SK-MEL-5 (cell line): ENCODE data around the gene PATJ. TPM values are rescaled to one million over a fixed set of nuclear protein-coding genes. Genes with fewer than 3 reads are reported as not detected.
"Not testable (repeated sequence)": the region's sequence is repeated elsewhere in the genome, so short reads cannot be mapped to it uniquely, and the experiment has no call there.

Experiments used
- DNase-seq: peaks from one replicate; pipeline ENCODE4 v3.0.0-alpha.2; 2016; ENCODE audit warnings: low read depth, low spot score
- in situ Hi-C: cut with HindIII; loops from 2 replicates; pipeline ENCODE4 v1.10.0; 2016; ENCODE audit warnings: low sequenced_read_pairs, high pct_unique_total_duplicates, low pct_unique_long_range_greater_than_20kb
- small RNA-seq, 2 experiments: library from RNA; depleted of rRNA; stranded (forward); fragments of <200 nt; gene quantifications; one replicate each; pipeline ENCODE3, GENCODE V24; 2014
- total RNA-seq: library from RNA; depleted of rRNA; stranded (reverse); fragments of >200 nt; shearing (Covaris generic); gene quantifications from 2 replicates; pipeline ENCODE4 v1.2.3, GENCODE V29; 2014; rRNA removed

The PATJ gene
- total RNA-seq, 1 experiment from 2014 or later, result 6.3 TPM

GRCh38 chr1:62210960-62211359, 468.7 kb downstream of the PATJ start:
- DNase-seq, result no peak
- in situ Hi-C loops, result no loop called here

- DNase-seq, result no peak
- in situ Hi-C loops, result no loop called here
Observed at GRCh38 chr1:62212411-62212810, 470.1 kb downstream of the PATJ start.

GRCh38 chr1:62213075-62213914, 471.0 kb downstream of the PATJ start:
- DNase-seq, result no peak
- in situ Hi-C loops, result no loop called here

GRCh38 chr1:62218604-62219003, 476.3 kb downstream of the PATJ start:
- in situ Hi-C loops, result no loop called here
- DNase-seq, result no peak

GRCh38 chr1:62220456-62220855, 478.2 kb downstream of the PATJ start:
- in situ Hi-C loops, DNase-seq: not testable (repeated sequence)

- in situ Hi-C loops, result no loop called here
- no peak for DNase-seq
Observed at GRCh38 chr1:62221171-62221570, 478.9 kb downstream of the PATJ start.

- DNase-seq, result no peak
- in situ Hi-C loops, result no loop called here
Observed at GRCh38 chr1:62222321-62222720, 480.0 kb downstream of the PATJ start.

GRCh38 chr1:62224182-62224581, 481.9 kb downstream of the PATJ start:
- no peak for DNase-seq
- in situ Hi-C loops, result no loop called here

GRCh38 chr1:62227496-62227895, 485.2 kb downstream of the PATJ start:
- no peak for DNase-seq
- in situ Hi-C loops, result no loop called here

Small RNAs within 50 kb of the gene (small RNA-seq; reads per million reads assigned to genes)
- gene LAMTOR5P1, result 0 reads per million in 2 experiments
- 0 reads per million in 2 experiments for gene MIR3116-1
- gene RN7SL180P, result 0 reads per million in 2 experiments
- gene RNU6-1177P, result 0 reads per million in 2 experiments
- 0 reads per million in 2 experiments for gene RNU6-414P

Other genes with a start within 250 kb of the PATJ start
- 90.0 and 96.9 TPM in 2 replicates for gene TM2D1, start 17.3 kb upstream of the PATJ start, total RNA-seq